ENCODE results near the gene GLI1. TPM values are rescaled to one million over a fixed set of nuclear protein-coding genes. Genes with fewer than 3 reads are reported as not detected.
"Not testable (repeated sequence)": the region's sequence is repeated elsewhere in the genome, so short reads cannot be mapped to it uniquely, and the experiment has no call there.

GLI1 gene
- total RNA-seq (1 to 10 TPM in 4 of 7 donors, under 1 TPM in 3; 0.46 to 3.6 (median 1.1) TPM), polyA plus RNA-seq (1 to 10 TPM in 1 of 3 donors, under 1 TPM in 2; 0.63 to 1.2 (median 0.77) TPM)
- long read RNA-seq, donor 1, result 0 reads
- long read RNA-seq, donor 2, result 0 reads

- Histone ChIP-seq H3K36me3 (no peaks in the 10 kb centered on the region), H3K9me3 (no peaks in the 10 kb centered on the region), H3K27me3 (replicated peaks in 1 of 7) (peaks cover 0 to 29% (median 13%) of the 10 kb centered on the region in 7 donors), H3K27ac (peak within 1 kb of the TSS; percentile 84 to 94 (median 88)), H3K4me1 (peaks cover 31 to 67% (median 46%) of the 10 kb centered on the region in 6 donors), H3K4me3 (peak within 1 kb of the TSS; percentile 60 to 91 (median 65))
- 0 to 1% (median 1%) methylated on average over 25 to 36 of the region's 36 CpGs for WGBS, 5 donors
- peak; percentile 81 for DNase-seq
- no peak for TF ChIP-seq POLR2AphosphoS5 (IDR thresholded peaks at IDR 0.05)
- TF ChIP-seq CTCF (IDR thresholded peaks at IDR 0.05 in 8 of 11, conservative IDR thresholded peaks at IDR 0.05 in 3 of 11), result no peak
- TF ChIP-seq POLR2A (IDR thresholded peaks at IDR 0.05), result no peak
- intact Hi-C loops (cut with DNase I; ENCODE audit: low total_unique reads), result no loop called here
These were observed at the start of gene GLI1 for GRCh38 chr12:57459750-57460467. Gene GLI1 (plus strand): TSS chr12:57459785. CDS start chr12:57463692, 3,907 bp downstream.

- no peak for DNase-seq
- Histone ChIP-seq H3K36me3 (peaks cover 0 to 22% (median 0%) of the 10 kb centered on the region in 6 donors), H3K4me3 (no peak overlapping the region), H3K4me1 (peaks cover 0 to 26% (median 1%) of the 10 kb centered on the region in 6 donors), H3K9me3 (no peaks in the 10 kb centered on the region), H3K27ac (no peak overlapping the region), H3K27me3 (replicated peaks in 1 of 7) (no peaks in the 10 kb centered on the region)
- intact Hi-C loops (cut with DNase I; ENCODE audit: low total_unique reads), result no loop called here
- 96 to 98% (median 97%) methylated on average over 4 of the region's 4 CpGs for whole genome bisulfite sequencing, 5 donors
- no peak for TF ChIP-seq CTCF (IDR thresholded peaks at IDR 0.05 in 8 of 11, conservative IDR thresholded peaks at IDR 0.05 in 3 of 11)
- TF ChIP-seq POLR2AphosphoS5 (IDR thresholded peaks at IDR 0.05), result no peak
- no peak for TF ChIP-seq POLR2A (IDR thresholded peaks at IDR 0.05)
These were observed 49.1 kb upstream of the GLI1 start for GRCh38 chr12:57410534-57410933.

GRCh38 chr12:57414160-57414559, 45.4 kb upstream of the GLI1 start:
- H3K27me3 ChIP-seq (replicated peaks in 1 of 7); H3K27ac ChIP-seq; DNase-seq; intact Hi-C loops (cut with DNase I; ENCODE audit: low total_unique reads); H3K4me3 ChIP-seq; H3K9me3 ChIP-seq: not testable (repeated sequence)
- Histone ChIP-seq H3K36me3 (peaks cover 0 to 21% (median 0%) of the 10 kb centered on the region in 6 donors), H3K4me1 (peaks cover 0 to 58% (median 14%) of the 10 kb centered on the region in 6 donors)
- WGBS, 5 donors, result 92 to 100% (median 93%) methylated on average over 6 of the region's 6 CpGs

GRCh38 chr12:57415088-57415487, 44.5 kb upstream of the GLI1 start:
- WGBS, 5 donors, result 86 to 97% (median 94%) methylated on average over 2 of the region's 2 CpGs
- no peaks in the 10 kb centered on the region for H3K27me3 ChIP-seq (replicated peaks in 1 of 7)
- no peak for DNase-seq
- H3K4me3 ChIP-seq, result no peak overlapping the region
- peaks cover 0 to 58% (median 14%) of the 10 kb centered on the region in 6 donors for H3K4me1 ChIP-seq
- peaks cover 0 to 27% (median 0%) of the 10 kb centered on the region in 6 donors for H3K36me3 ChIP-seq
- intact Hi-C loops (cut with DNase I; ENCODE audit: low total_unique reads), result no loop called here
- TF ChIP-seq POLR2A (IDR thresholded peaks at IDR 0.05) (no peak), CTCF (IDR thresholded peaks at IDR 0.05 in 8 of 11, conservative IDR thresholded peaks at IDR 0.05 in 3 of 11) (no peak), POLR2AphosphoS5 (IDR thresholded peaks at IDR 0.05) (no peak)
- no peaks in the 10 kb centered on the region for H3K9me3 ChIP-seq
- H3K27ac ChIP-seq, result no peak overlapping the region
